B cell (primary cell): ENCODE results near the gene ZRANB3.

Experiments
- CTCF ChIP-seq: fragments of 200-600 bp; IDR thresholded peaks from one replicate; pipeline ENCODE4 v1.8.0; 2022; ENCODE audit warnings: antibody characterized with exemption, mild to moderate bottlenecking
- EZH2 ChIP-seq: IDR thresholded peaks from 2 replicates; pipeline ENCODE4 v1.6.1; 2012; ENCODE audit warnings: borderline replicate concordance, low read depth, mild to moderate bottlenecking, moderate library complexity, low read length; ENCODE audit not compliant: insufficient read depth, poor library complexity, severe bottlenecking

DNA sequence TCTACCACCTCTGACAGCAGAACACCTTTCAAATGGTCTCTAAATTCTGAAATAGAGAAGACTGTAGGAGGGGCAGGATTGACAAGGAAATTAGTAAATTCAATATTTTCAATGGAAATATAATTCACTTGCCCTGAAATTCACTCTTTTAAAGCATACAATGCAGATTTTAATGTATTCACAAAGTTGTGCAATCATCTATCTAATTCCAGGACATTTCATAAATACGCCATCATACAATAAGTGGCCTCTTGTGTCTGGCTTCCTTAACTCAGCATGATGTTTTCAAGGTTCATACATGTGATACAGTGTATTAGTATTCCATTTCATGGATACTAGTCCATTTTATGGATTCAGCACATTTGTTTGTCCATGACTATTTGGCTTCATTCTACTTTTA, 74.2 kb downstream of the ZRANB3 start:
- TF ChIP-seq CTCF, result no peak
- TF ChIP-seq EZH2, result no peak
